ENCODE results near the gene RIT2. TPM values are rescaled to one million over a fixed set of nuclear protein-coding genes. Genes with fewer than 3 reads are reported as not detected.

RIT2 gene
- total RNA-seq, 3 donors from 2014 or later (not counting 1 experiment from before 2014, with no cell fraction given): not detected

DNA sequence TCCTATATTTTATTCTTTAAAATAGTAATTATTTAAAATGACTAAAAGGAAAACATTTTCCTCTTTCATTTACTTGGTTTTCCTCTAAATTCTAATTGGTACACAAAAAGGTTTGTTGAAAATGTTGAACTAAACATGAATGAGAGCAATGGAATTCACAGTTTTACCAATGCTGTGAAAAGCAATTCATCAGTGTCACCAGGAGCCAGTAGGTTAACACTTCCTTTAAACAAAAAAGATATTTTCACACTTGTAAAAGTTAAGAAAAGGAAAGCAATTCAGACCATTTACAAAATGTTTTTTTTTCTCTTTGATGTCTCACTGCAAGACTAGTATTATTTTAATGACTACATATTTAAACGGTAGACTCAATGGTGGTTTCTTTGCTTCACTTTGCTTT is 341.6 kb downstream of the RIT2 start:
- DNase-seq: no peak
- H3K36me3 Mint-ChIP-seq: no peaks in the 10 kb centered on the region
- Histone ChIP-seq H3K4me3 (ENCODE audit: low read length) (no peak overlapping the region), H3K27ac (ENCODE audit: low read length) (no peak overlapping the region), H3K27me3 (ENCODE audit: control insufficient read depth, insufficient read depth, low read length) (no peaks in the 10 kb centered on the region), H3K9me3 (ENCODE audit: control insufficient read depth, insufficient read depth, low read length) (no peaks in the 10 kb centered on the region), H3K36me3 (ENCODE audit: control insufficient read depth, insufficient read depth, low read length) (no peaks in the 10 kb centered on the region), H3K4me1 (ENCODE audit: control insufficient read depth, insufficient read depth, low read length) (no peaks in the 10 kb centered on the region)
- H3K4me1 Mint-ChIP-seq: no peaks in the 10 kb centered on the region
- TF ChIP-seq CTCF (IDR thresholded peaks at IDR 0.05): no peak
- ATAC-seq: no peak
- H3K27me3 Mint-ChIP-seq (ENCODE audit: low read depth in 2 of 2): no peaks in the 10 kb centered on the region
- no peak overlapping the region for H3K4me3 Mint-ChIP-seq
- peaks cover 12 to 15% of the 10 kb centered on the region in 2 donors for H3K9me3 Mint-ChIP-seq
- intact Hi-C loops (cut with micrococcal nuclease): no loop called here
- no peak overlapping the region for H3K27ac Mint-ChIP-seq
- 20% methylated on average over 1 of the region's 1 CpG for WGBS (ENCODE audit: insufficient coverage)

GRCh38 chr18:42771936-42772335 is 343.5 kb downstream of the RIT2 start:
- Mint-ChIP-seq H3K9me3 (peaks cover 14 to 17% of the 10 kb centered on the region in 2 donors), H3K36me3 (no peaks in the 10 kb centered on the region), H3K27ac (no peak overlapping the region), H3K4me1 (no peaks in the 10 kb centered on the region), H3K27me3 (ENCODE audit: low read depth in 2 of 2) (no peaks in the 10 kb centered on the region), H3K4me3 (no peak overlapping the region)
- no peak for TF ChIP-seq CTCF (IDR thresholded peaks at IDR 0.05)
- H3K27ac ChIP-seq (ENCODE audit: low read length): no peak overlapping the region
- no peaks in the 10 kb centered on the region for H3K9me3 ChIP-seq (ENCODE audit: control insufficient read depth, insufficient read depth, low read length)
- H3K4me1 ChIP-seq (ENCODE audit: control insufficient read depth, insufficient read depth, low read length): no peaks in the 10 kb centered on the region
- no peaks in the 10 kb centered on the region for H3K27me3 ChIP-seq (ENCODE audit: control insufficient read depth, insufficient read depth, low read length)
- H3K36me3 ChIP-seq (ENCODE audit: control insufficient read depth, insufficient read depth, low read length): no peaks in the 10 kb centered on the region
- no peak for DNase-seq
- ATAC-seq: no peak
- intact Hi-C loops (cut with micrococcal nuclease): no loop called here
- H3K4me3 ChIP-seq (ENCODE audit: low read length): no peak overlapping the region

GRCh38 chr18:42765302-42765701 is 350.2 kb downstream of the RIT2 start:
- Mint-ChIP-seq H3K4me1 (no peaks in the 10 kb centered on the region), H3K4me3 (no peak overlapping the region), H3K27ac (no peak overlapping the region), H3K9me3 (peaks cover 7 to 13% of the 10 kb centered on the region in 2 donors), H3K36me3 (no peaks in the 10 kb centered on the region), H3K27me3 (ENCODE audit: low read depth in 2 of 2) (no peaks in the 10 kb centered on the region)
- H3K4me3 ChIP-seq (ENCODE audit: low read length): no peak overlapping the region
- no peaks in the 10 kb centered on the region for H3K4me1 ChIP-seq (ENCODE audit: control insufficient read depth, insufficient read depth, low read length)
- H3K9me3 ChIP-seq (ENCODE audit: control insufficient read depth, insufficient read depth, low read length): no peaks in the 10 kb centered on the region
- ATAC-seq: no peak
- H3K27me3 ChIP-seq (ENCODE audit: control insufficient read depth, insufficient read depth, low read length): no peaks in the 10 kb centered on the region
- intact Hi-C loops (cut with micrococcal nuclease): no loop called here
- no peak overlapping the region for H3K27ac ChIP-seq (ENCODE audit: low read length)
- TF ChIP-seq CTCF (IDR thresholded peaks at IDR 0.05): no peak
- no peaks in the 10 kb centered on the region for H3K36me3 ChIP-seq (ENCODE audit: control insufficient read depth, insufficient read depth, low read length)
- DNase-seq: no peak
- WGBS (ENCODE audit: insufficient coverage): 67% methylated on average over 1 of the region's 2 CpGs

- no peaks in the 10 kb centered on the region for H3K27me3 Mint-ChIP-seq (ENCODE audit: low read depth in 2 of 2)
Observed at GRCh38 chr18:42760290-42760689, 355.2 kb downstream of the RIT2 start.

More at GRCh38 chr18:42760290-42760689, 355.2 kb downstream of the RIT2 start:
- Histone ChIP-seq H3K4me3 (ENCODE audit: low read length) (no peak overlapping the region), H3K36me3 (ENCODE audit: control insufficient read depth, insufficient read depth, low read length) (no peaks in the 10 kb centered on the region), H3K27ac (ENCODE audit: low read length) (no peak overlapping the region), H3K4me1 (ENCODE audit: control insufficient read depth, insufficient read depth, low read length) (no peaks in the 10 kb centered on the region), H3K27me3 (ENCODE audit: control insufficient read depth, insufficient read depth, low read length) (no peaks in the 10 kb centered on the region), H3K9me3 (ENCODE audit: control insufficient read depth, insufficient read depth, low read length) (no peaks in the 10 kb centered on the region)
- WGBS (ENCODE audit: insufficient coverage): no CpG with 5 or more reads among the region's 1 CpG
- DNase-seq: no peak
- no peaks in the 10 kb centered on the region for H3K4me1 Mint-ChIP-seq
- no peak overlapping the region for H3K27ac Mint-ChIP-seq
- H3K4me3 Mint-ChIP-seq: no peak overlapping the region
- H3K9me3 Mint-ChIP-seq: peaks cover 11 to 15% of the 10 kb centered on the region in 2 donors
- H3K36me3 Mint-ChIP-seq: no peaks in the 10 kb centered on the region
- no peak for ATAC-seq
- TF ChIP-seq CTCF (IDR thresholded peaks at IDR 0.05): no peak
- intact Hi-C loops (cut with micrococcal nuclease): no loop called here

Data from natural killer cell (primary cell).